HCT116 (cell line): ENCODE data around the gene MIGA1.

ENCODE experiments used
- EZH2phosphoT487 ChIP-seq: fragments of 200-600 bp; IDR thresholded peaks from 2 replicates; pipeline ENCODE4 v1.6.1; 2018; ENCODE audit warnings: antibody characterized with exemption, borderline replicate concordance
- MAX ChIP-seq: IDR thresholded peaks from 2 replicates; pipeline ENCODE4 v1.6.1; 2012
- ZBTB33 ChIP-seq: IDR thresholded peaks from 2 replicates; pipeline ENCODE4 v1.6.1; 2011; ENCODE audit warnings: mild to moderate bottlenecking, low read length, moderate library complexity; ENCODE audit not compliant: insufficient replicate concordance; ENCODE audit errors: extremely low read depth

- no peak for TF ChIP-seq EZH2phosphoT487
- TF ChIP-seq ZBTB33, result no peak
- TF ChIP-seq MAX, result no peak
Observed at GRCh38 chr1:77824079-77824478, 44.6 kb downstream of the MIGA1 start.
